DMS53 treated with DMSO at 0.1 percent for 48 hours (cell line): ENCODE results near the gene LRRC4B.
"Not testable (repeated sequence)": the region's sequence is repeated elsewhere in the genome, so short reads cannot be mapped to it uniquely, and the experiment has no call there.

Experiments used
- DNase-seq: peaks from one replicate; lab custom pipeline; 2025; ENCODE audit not compliant: unreplicated experiment; lab: John Stamatoyannopoulos, UW

The LRRC4B gene

DNA sequence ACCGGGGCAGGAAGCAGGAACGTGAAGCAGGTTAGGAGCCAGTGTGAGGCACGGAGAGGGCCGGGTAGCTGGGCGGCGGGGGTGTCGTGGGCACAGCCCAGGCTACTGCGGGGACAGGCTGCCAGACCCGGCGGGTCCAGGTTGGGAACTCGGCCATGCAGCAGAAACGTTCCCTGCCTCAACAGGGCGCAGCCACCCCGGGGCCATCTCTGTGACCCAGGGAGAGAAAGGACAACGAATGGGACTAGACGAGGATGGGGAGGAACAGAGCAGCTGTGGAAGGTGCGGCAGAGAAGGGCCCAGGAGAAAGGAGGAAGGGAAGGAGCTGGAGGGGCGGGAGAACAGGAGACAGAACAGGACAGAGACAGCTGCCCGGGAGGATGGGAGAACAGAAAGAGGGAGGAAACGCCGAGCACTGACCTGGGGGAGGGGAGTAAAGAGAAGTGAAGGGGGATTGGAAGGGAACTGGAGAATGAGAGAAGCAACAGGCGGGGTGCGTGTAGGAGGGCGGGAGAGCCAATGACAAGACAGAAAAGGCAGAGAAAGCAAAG is 78.7 kb downstream of the LRRC4B start:
- no peak for DNase-seq

DNA sequence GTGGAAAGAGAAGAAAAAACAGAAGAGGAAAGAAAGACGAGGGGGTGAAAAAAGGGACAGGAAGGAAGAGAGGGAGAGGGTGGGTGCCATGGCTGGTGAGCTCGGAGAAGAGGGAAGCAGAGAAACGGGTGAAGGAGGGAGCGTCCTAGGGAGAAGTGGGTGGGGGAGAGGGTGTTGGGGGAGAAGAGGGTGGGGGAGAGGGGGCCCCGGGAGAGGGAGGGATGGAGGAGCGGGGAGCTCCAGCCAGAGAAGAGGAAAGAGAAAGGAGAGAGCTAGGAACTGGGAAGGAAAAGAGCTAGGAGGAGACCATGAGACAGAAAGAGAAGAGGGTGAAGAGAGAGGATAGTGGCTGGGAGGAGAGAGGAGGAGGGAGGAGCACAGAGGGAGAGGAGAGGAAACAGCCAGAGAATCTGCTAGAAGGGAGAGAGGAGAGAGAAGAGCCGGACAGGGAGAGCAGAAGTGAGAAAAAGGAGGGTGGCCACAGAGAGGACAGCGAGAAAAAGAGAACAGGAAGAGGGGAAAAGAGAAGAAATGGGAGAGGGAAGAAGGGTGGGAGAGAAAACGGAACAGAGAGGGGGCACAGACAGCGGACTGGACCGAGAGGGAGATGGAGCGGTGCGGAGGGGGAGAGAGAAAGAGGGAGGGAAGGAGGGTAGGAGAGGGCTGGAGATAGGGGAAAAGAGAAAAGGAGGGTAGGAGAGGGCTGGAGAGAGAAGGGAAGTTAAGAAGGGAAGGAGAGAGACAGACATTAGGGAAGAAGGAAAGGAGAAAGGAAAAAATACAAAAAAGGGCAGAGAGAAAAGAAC is 79.6 kb downstream of the LRRC4B start:
- DNase-seq = no peak

DNA sequence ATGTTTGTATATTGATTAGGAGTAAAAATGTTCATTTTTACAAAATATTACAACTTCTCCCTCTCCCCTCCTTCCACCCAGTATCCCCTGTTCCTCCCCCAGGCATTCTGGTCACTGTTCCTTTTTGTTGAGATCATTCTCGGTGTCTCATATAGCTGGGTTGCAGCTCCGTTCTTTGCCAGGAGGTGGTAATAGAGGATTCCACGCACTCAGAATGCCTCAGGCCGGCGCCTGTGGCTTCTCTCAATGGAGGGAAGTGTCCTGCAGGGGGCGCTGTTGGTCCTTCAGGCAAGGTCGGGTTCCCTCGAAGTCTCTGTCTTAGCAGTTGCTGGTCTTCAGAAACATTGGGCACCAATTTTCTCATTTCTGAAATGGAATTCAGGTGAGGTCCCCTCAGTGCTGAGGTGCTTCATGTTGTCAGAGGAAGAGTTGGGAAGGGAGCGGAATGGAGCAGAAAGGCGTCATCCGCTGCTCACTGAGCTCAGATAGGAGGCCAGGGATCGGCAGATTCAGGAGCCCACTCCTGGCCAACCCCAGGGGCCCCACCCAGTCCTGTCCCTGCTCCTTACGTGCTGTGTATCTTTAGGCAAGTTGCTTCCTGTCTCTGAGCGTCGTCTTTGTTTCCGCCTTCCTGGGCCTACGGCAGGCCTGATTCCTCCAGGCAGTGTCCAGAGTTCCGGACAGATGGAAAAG is 81.3 kb downstream of the LRRC4B start:
- DNase-seq = no peak

DNA sequence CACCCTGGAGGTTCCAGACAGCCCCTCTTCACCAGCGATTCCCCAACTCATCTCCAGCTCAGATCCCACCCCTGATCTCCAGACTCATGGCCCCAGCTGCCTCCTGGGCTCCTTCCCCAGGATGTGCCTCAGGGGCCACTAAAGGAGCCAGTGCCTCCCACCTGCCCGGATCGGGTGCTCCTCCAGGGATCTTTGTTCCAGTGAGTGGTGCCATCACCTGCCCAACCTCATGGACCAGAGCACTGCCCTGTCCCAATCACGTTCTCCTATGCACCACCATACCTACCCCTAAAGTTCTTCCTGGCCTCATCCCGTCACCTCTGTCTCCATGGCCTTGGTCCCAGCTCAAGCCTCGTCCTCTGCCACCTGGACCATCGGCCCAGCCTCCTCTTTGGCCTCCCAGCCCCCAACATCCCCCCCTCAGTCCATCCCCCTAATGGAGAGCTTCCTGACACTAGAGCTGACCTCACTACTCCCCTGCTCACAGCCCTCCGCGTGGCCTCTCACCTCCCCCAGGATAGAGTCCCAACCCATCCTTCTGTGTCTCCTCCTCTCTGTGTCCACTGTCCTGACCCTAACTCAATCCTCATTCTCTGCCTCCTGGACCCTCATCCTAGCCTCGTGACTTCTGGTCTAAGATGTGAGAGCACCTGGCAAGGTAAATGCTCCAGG is 82.8 kb downstream of the LRRC4B start:
- DNase-seq = no peak

DNA sequence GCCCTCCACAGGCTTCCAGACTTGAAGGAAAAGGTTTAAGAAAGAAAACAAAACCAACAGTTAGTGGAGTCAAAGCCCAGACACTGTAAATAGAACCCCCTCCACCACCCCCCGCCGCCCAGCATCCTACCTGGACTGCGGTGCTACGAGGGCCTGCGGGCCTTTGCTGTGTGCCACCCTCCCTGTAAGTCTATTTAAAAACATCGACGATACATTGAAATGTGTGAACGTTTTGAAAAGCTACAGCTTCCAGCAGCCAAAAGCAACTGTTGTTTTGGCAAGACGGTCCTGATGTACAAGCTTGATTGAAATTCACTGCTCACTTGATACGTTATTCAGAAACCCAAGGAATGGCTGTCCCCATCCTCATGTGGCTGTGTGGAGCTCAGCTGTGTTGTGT is 85.3 kb downstream of the LRRC4B start:
- no peak for DNase-seq

DNA sequence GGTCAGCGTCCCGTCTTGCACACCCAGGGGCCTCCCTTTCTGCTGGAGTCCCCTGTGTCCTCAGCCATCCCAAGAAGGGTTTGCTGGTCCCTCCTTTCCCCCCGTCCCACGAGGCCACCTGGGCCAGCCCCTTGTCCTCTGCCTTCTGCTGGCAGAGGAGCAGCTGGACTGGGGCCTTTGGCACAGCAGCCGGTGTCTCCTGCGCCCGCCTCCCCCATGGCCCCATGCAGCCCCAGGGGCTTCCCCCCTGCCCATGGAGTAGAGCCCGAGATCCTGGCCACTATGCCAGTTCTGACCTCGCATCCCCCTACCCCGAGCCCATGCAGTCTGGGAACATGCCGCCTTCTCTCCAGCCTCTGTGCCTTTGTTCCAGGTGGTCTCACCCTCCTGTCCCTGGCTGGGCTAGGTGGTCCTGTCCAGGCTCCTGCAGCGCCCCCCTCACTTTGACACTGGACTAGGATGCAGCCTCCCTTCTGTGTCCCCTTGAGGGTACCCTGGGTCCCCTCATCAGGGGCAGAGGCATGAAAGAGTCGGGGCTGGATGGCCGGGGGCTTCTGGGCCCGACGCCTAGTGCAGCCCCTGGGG is 85.9 kb downstream of the LRRC4B start:
- DNase-seq = no peak

DNA sequence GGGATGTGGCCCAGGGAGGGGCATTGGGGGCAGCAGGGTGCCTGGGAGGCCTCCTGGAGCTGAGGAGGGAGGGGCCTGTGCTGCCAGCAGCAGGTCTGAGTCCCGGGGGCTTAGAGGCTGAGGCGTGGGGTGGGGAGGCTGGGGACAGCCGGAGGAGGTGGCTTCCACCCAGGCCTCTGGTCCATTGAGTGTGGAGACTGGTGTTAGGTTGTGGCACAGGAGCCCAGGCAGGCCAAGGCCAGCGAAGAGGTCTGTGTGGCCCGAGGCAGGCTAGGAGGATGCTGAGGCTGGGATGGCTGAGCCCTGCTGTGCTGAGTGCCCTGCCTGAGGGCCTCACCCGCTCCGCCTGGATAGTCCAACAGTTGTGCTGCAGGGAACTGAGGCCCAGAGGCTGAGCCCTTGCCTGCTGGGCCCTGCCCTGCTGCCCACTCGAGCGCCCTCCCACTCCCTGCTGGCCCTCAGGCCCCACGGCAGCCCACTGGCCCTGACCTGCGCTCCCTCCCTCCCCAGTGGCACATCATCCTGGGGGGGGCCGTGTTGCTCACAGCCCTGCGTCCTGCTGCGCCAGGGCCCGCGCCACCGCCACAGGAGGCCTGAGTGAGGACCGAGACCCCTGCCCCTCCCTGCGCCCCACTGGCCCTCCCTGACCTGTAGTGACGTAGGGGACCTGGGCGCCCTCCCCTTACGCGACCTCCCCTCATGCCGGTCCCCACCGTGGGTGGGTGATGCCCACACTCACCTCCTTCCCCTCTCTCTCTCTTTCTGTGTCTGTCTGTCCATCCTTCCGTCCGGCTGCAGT is 86.7 kb downstream of the LRRC4B start:
- no peak for DNase-seq

DNA sequence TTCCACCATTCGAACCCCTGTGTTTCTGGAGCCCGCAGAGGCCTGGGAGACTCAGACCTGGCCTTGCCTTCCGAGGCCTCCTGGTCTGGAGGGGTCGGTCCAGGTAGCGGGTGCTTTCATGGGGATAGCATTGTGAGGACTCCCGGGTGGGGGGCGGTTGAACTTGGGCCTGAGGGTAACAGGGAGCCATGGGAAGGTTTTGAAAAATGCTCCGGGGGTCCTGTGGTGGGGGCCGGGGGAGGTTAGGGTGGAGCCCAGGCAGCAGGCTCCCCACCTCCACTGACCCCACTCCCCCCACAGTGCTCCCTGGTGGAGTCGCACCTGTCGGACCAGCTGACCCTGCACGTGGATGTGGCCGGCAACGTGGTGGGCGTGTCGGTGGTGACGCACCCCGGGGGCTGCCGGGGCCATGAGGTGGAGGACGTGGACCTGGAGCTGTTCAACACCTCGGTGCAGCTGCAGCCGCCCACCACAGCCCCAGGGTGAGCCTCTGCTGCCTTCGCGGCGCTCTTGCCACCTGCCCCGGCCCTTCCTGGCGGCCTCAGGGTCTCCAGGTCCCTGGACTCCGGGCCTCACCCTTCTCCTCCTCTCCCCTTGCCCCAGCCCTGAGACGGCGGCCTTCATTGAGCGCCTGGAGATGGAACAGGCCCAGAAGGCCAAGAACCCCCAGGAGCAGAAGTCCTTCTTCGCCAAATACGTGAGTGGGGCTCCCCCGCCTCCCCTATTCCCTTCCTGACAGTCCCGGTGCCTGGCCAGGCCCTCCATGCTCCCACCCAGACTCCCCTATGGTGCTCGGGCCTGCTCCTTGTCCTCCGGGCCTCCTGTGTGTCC is 87.7 kb downstream of the LRRC4B start:
- no peak for DNase-seq

DNA sequence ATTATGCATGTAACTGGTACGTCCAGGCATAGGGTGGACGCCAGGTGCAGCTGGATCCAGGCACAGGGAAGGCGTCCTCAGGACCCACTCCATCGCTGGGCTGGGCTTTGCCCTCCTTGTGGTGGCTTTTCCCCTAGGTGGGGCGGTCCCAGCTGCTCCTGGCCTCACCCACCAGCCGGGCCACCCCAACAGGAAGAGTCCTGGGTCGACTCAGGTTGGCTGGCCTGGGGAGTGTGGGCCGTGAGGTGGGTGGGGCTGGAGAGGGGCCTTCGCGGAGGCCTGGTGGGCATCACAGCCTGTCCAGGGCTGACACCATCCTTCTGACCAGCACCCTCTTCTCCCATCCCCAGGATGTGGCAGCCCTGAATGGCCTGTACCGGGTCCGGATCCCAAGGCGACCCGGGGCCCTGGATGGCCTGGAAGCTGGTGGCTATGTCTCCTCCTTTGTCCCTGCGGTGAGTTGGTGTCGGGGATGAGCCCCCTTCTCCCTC is 88.4 kb downstream of the LRRC4B start:
- DNase-seq = no peak

DNA sequence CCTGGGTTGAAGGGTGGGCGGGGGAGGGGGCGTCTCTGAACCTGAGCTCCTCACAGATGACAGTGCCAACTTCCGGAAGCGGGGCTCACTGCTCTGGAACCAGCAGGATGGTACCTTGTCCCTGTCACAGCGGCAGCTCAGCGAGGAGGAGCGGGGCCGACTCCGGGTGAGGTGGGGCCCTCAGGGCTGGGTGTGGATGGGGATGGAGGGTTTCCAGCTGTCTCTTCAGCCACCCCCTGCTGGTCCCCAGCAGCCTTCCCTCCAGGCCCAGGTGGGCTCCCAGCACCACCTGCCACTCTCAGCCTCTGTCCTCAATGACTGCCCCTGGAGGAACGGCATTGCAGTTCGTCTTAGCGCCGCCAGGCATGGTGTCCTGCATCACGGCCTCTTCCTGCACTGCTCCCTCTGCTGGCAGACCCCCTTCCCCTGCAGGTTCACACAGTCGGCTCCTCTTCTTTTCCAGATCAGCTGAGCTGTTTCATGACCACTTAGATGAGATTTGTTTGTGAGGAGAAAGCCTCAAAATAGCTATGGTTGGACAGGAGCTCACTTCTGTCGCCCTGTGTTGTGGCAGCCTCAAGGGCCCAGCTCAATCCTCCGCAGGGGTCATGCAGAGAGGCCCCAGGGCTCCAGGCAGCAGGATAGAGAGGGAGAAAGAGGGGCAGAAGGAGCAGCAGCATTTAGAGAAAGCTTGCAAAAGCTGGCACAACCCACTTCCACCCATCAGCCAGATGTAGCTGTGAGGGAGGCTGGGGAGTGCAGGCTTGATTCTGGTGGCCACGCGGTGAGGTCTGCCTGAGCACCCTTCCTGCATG is 89.1 kb downstream of the LRRC4B start:
- no peak for DNase-seq

DNA sequence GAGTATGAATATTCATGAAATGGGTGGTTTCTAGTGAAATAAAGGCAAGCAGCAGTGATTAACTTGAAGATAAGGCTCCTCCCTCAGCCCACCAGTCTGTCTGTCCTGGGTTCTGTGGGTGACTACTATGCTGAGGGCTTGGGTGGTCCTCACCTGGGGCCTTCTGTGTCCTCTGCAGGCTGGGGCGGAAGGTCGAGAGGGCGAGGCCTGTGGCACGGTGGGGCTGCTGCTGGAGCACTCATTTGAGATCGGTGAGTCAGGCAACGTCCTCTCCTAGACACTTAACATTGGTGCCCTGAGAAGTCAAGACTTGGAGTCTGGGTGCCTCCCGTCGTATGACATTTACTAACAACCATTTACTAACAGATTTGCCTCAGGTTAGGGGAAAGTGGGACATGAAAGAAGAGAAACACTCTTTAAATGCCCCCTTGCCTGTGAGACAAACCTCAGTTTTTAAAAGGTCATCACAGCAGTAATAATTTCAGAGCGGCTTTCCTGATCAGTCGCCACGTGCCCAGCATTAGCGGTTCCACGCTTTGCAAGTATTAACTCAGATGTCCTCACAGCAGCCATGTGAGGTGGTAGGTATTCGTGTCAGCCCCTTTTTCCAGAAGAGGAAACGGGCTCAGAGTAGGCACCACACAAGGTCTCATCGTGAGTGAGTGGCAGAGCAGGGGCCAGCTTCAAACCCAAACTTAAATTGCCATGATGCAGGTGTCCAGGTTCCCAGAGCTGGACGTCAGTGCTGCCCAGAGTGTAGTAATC is 90.3 kb downstream of the LRRC4B start:
- DNase-seq = no peak

DNA sequence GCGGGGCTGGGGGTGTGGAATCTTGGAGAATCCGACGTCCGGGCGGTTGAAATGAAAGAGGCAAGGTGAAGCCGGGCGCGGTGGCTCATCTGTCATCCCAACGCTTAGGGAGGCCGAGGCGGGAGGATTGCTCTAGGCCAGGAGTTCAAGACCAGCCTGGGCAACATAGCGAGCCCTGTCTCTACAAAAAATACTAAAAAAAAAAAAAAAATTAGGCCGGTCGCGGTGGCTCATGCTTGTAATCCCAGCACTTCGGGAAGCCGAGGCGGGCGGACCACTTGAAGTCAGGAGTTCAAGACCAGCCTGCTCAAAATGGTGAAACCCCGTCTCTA is 91.4 kb downstream of the LRRC4B start:
- no peak for DNase-seq

DNA sequence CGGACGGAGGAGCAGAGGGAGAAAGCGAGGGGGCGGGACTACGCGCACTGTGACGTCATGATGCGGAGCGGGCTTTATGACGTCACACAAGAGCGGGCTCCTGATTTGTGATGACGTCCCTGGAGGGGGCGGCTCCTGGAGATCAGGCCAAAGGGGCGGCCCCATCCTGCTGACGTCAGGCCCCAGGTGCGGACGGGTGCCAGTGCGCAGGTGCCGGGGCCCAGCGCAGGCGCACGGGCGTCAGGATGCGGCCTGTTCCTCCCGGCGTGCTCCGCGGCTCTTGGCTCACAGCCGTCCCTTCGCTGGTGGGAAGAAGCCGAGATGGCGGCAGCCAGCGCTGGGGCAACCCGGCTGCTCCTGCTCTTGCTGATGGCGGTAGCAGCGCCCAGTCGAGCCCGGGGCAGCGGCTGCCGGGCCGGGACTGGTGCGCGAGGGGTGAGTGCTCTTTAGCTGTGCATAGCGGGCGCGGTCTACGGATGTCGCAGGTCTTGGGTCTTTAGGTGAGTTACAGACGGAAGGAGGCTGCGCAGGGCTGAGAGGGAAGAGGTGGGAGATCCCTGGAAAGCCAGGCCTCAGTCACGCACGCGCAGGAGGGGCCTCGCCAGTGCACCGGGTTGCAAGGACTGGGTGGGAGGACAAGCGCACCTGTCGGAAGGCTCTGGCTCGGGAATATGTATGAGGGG is 91.9 kb downstream of the LRRC4B start, which contains the start of the genes EMC10 and GARIN5A:
Gene EMC10 (plus strand): TSS at position 284 of the 683 bp plus-strand sequence. CDS start 38 bp downstream, at position 322.
Gene GARIN5A (minus strand): TSS at position 625 of the 683 bp plus-strand sequence. CDS start 460 bp downstream, at position 165.
- peak; percentile 58 for DNase-seq

DNA sequence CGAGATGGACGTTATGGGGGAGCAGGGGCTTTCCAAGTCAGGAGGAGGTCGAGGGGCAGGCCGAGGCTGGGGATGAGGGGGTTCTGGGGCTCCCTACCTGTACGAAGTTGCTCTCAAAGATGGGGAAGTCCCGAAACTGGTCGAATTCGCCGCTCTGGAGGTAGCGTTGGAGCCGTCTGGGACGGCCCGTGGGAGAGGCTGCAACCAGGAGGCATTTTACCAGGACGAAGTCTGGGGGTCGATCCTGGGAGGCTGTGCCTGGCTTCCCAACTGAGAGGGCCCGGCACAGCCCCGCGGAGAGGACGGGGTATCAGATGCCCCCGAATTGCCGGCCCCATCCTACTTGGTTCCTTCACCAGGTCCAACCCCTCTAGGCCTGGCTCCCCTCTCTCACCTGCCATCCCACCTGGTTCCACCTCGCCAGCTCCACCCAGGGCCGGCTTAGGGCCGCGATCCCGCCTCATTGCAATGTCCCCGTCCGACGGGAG is 92.5 kb downstream of the LRRC4B start:
- no peak for DNase-seq

DNA sequence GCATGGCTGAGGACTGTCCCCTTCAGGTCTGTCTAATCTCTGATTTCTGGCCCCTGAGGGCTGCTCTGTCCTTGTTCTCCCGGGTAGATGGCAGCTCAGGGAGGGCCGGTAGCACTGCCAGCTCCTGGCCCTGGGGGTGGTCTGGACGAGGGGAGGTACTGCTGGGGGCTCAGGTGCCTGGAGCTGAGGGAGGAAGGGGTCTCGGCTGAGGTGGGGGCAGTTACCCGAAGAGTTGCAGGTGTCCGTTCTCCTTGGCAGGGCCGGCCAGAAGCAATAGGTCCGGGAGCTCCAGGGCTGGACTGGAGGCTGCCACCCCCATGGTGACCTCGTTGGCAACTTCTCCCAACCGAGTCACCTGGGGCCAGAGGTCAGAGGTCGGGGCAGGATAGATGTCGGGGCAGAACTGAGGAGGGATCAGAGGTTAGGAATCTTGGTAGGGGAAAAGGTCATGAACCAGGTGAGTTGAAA is 93.1 kb downstream of the LRRC4B start:
- no peak for DNase-seq

DNA sequence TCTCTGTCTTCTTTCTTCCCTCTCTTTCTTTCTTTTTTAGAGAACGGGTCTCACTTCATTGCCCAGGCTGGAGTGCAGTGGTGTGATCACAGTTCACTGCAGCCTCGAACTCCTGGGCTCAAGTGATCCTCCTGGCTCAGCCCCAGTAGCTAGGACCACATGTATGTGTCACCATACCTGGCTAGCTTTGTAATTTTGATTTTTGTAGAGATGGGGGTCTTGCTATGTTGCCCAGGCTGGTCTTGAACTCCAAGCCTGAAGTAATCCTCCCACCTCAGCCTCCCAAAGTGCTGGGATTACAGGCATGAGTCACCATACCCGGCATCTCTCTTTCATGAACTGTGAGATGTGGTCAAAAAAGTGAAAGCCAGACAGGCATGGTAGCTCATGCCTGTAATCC is 94.9 kb downstream of the LRRC4B start:
- not testable (repeated sequence) for DNase-seq

DNA sequence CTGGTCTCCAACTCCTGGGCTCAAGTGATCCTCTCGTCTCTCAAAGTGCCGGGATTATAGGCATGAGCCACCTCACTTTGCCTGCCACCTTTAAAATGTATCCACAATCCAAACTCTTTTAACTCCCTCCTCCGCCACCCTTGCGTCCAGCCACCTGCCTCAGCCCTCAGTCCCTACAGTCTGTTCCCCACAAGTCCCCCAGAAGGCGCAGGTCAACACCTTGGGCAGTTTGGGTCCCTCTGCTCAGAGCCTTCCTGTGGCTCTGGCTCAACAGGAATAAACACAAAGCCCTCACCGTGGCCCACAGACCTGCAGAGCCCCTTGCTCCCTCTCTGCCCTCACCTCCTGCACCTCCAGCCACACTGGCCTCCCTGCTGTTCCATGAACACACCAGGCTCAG is 99.4 kb downstream of the LRRC4B start:
- DNase-seq = no peak
